GM21786 (cell line): Measurements from ENCODE around the gene GOLGA6L2.
"Not testable (repeated sequence)": the region's sequence is repeated elsewhere in the genome, so short reads cannot be mapped to it uniquely, and the experiment has no call there.

Source experiments
- ATAC-seq: cut with Tn5 transposase; IDR thresholded peaks from one replicate; pipeline ENCODE4 v1.9.1; 2021; ENCODE audit not compliant: unreplicated experiment

GOLGA6L2 gene

GRCh38 chr15:23424111-23424904, 22.7 kb downstream of the GOLGA6L2 start:
- no peak for ATAC-seq

GRCh38 chr15:23422946-23423708, 23.9 kb downstream of the GOLGA6L2 start:
- ATAC-seq: peak; percentile 81

GRCh38 chr15:23422099-23422945, 24.7 kb downstream of the GOLGA6L2 start:
- ATAC-seq: no peak

DNA sequence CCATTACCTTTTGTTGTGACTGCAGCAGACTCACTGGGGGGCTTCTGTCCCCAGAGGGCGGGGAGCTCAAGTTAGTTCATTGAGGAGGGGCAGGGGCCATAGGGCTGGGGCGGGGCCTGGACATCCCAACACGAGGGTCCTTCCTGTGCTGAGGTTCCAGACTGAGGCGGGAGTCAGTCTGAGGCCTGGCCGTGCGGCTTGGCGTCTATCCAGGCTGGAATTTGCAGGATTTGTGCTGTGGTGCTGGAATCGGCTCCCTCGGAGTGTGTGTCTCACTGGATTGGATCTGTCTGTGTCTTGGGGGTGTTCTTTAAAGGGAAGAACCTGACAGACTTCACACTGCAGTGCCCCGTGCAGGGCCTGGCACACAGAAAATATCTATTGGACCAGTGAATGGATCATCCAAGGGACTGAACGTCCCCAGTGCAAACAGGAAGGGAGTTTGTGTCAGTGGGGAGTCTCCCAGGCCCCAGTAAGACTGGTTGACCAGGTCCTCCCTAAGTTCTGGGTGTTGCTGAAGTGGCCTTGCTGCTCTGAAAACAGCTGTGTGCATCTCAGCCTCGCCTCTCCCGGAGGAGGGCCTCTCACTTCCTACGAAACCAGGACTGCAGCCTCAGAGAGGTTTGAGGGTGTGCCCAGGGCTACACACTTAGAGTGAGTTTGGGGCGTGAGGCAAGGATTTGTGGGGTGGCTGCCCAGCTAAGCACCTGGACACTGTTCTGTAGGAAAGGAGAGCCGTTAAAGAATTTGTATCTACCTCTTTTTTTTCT, 26.1 kb downstream of the GOLGA6L2 start:
- ATAC-seq: no peak

GRCh38 chr15:23416349-23417276, 30.4 kb downstream of the GOLGA6L2 start:
- ATAC-seq: peak; percentile 71

DNA sequence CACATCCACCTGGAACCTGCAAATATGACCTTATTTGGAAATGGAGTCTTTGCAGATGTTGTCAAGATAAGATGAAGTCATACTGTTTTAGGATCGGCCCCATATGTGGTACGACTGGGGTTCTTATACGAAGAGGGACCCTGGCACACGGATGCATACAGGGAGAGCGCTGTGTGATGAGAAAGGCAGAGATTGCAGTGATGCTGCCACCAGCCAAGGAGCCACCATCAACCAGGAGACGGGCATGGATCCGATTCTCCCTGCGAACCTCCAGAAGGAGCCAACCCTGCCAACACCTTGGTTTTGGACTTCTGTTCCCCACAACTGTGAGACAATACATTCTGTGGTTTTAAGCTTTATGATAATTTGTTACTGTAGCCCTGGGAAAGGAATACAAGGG, 31.2 kb downstream of the GOLGA6L2 start:
- not testable (repeated sequence) for ATAC-seq

- no peak for ATAC-seq
Observed at GRCh38 chr15:23415321-23415865, 31.6 kb downstream of the GOLGA6L2 start.

DNA sequence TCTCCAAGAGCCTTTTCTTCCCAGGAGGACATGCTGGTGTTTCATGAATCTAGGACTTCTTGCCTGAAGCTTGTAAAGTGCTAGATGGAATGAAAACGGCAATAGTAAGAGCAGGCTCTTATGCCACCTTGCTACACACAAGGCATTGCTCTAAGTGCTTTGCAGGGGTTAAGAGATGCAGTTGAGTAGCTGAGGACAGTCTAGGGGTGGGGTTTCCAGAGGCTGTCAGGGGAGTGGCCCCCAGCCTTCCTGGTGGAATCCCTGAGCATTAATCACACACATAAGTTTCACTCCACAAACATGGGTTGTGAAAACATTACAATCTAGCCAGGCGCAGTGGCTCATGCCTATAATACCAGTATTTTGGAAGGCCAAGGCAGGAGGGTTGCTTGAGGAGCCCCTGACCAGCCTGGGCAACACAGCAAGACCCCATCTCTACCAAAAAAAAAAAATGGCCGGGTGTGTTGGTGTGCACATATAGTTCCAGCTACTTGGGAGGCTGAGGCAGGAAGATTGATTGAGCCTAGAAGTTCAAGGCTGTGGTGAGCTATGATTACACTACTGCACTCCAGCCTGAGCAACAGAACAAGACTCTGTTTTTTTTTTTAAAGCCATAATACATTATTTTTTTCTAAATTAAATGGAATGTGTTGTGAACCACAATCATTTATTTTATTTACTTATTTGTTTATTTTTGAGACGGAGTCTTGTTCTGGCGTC, 34.0 kb downstream of the GOLGA6L2 start:
- not testable (repeated sequence) for ATAC-seq

DNA sequence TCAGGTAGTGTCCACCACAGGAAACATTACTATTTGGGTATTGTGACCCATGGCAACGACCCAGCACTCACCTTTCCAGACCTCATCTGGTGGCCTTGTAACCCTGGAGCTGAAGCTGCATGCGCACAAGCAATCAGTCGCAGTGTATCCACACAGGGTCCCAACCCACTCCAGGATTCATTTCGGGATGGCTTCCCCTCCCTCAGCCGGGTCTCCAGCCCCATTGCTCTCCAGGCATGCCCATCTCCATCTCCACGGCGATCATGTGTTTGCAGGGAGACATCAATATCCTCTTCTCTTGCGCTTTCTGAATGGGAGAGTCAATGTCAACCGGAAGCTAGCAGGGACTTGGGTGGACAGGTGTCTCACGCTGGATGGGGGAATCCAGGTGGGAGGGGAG, 35.2 kb downstream of the GOLGA6L2 start:
- no peak for ATAC-seq

DNA sequence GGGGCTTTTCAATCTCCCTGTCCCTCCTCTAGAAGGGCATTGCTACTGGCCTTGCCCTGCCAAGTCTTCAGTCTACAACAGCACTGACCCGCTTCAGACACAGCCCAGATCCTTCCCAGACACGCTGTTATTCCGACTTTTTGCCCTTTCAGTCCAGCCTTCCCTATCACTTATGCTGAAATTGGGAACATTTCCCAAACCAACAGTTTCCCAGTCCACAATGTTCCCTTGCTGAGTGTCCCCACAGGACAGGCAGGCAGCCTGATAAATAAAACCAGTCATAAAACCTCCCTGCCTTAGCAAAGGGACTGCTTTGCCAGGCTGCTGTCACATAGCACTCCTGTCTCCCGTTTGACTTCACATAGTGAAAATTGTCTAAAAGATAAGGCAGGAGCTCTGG, 43.5 kb downstream of the GOLGA6L2 start:
- ATAC-seq: no peak

- no peak for ATAC-seq
Observed at GRCh38 chr15:23402544-23402943, 44.5 kb downstream of the GOLGA6L2 start.

- ATAC-seq: no peak
Observed at GRCh38 chr15:23402140-23402539, 44.9 kb downstream of the GOLGA6L2 start.

- no peak for ATAC-seq
Observed at GRCh38 chr15:23401627-23402026, 45.4 kb downstream of the GOLGA6L2 start.

DNA sequence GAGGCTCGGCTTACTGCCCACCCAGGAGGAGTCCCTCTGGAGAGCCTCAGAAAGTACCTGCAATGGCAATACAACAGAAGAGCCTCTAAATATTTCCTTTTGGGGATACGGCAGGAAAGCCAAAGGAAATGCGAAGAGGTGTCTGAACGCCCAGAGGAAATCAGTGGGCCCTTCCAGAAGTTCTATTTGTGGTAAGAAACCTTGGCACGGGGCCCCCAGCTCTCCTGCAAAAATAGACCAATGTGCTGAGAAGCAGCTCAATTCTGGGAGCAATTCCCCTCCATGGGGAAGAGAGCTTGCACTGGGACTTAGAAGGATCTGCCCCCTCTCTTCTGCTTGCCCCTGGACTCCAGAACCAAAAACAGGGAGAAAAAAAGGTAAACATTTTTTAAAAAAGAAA, 47.8 kb downstream of the GOLGA6L2 start:
- not testable (repeated sequence) for ATAC-seq

DNA sequence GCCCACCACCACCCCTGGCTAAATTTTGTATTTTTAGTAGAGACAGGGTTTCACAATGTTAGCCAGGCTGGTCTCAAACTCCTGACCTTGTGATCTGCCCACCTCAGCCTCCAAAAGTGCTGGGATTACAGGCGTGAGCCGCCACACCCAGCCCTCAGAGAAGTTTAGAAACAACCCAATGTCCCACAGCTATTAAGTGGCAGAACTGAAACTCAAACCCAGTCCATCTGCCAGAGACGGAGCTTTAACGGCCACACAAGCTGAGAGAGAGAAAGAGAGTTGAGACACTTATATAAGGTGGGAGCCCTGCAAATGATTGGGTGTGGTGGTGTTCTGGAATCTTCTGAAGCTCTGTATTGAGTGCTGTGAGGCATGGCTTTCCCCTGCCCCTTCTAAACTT, 48.7 kb downstream of the GOLGA6L2 start:
- not testable (repeated sequence) for ATAC-seq

- no peak for ATAC-seq
Observed at GRCh38 chr15:23397779-23398178, 49.3 kb downstream of the GOLGA6L2 start.

DNA sequence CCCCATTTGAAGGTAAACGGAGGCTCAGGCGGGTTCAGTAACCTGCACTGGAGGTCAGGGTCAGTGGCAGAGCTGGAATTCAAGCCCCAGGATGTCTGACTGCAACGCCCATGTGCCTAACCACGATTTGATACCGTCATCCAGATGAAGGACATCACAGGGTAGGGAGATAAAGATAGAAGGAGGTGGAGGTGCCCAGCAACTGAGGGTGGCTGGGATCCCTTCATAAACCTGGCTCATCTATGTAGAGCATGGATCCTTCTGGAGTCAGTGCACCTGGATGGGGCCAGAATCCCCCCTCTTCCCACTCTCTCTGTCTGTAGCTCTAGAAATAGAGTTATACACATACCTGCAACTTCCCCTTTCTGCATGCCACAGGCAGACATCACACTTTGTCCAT, 51.2 kb downstream of the GOLGA6L2 start:
- no peak for ATAC-seq

DNA sequence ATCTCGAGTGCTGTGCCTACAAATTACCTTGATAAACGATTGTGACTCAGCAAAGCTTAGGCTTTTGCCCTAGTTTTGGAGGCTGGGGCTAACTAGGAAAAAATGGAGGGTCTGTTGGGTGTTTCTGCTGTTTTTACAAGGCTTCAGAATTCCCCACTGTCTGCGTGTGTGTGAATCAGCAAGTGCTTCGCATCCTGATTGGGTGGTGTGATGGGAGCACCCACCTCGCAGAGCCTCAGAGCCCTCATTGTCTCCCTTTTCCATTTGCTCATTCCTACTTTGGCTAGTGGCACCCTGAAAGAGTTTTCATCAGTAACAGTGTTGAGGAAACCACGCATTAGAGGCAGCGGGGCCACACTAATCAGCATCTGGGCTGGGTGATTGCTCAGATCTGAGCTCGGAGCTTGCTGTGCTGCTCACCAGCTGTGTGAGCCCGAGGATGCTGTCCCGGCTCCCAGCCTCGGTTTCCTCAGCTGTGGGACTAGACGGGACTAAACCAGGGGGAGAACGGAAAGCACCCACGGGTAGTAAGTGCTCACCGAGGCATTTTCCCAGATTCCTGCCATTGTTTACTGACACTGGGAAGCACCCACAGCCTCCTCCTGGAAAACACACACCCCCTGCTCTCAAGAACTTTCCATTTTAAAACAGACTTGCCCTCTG, 51.9 kb downstream of the GOLGA6L2 start:
- no peak for ATAC-seq
